Measurements from ENCODE around the gene SLC37A4. TPM values are rescaled to one million over a fixed set of nuclear protein-coding genes. Genes with fewer than 3 reads are reported as not detected.

SLC37A4 gene
- total and polyA plus RNA-seq, 7 donors, result 10.6 to 34.3 (median 23.9) TPM

GRCh38 chr11:119051440-119052162, 20.9 kb upstream of the SLC37A4 start:
- Histone ChIP-seq H3K4me1 (peaks cover 10% of the 10 kb centered on the region), H3K4me3 (no peak overlapping the region), H3K27ac (no peak overlapping the region), H3K36me3 (ENCODE audit: insufficient read depth in 1 of 2, low read depth in 1 of 2) (peaks cover 12 to 88% of the 10 kb centered on the region in 2 donors), H3K9me3 (no peaks in the 10 kb centered on the region), H3K27me3 (ENCODE audit: insufficient read depth in 3 of 3, low read length in 2 of 3) (no peaks in the 10 kb centered on the region)
- DNase-seq, result no peak
- no peak for ATAC-seq
- 82 to 84% (median 83%) methylated on average over 17 of the region's 17 CpGs for WGBS, 3 donors
- TF ChIP-seq CTCF (IDR thresholded peaks at IDR 0.05), result no peak
- intact Hi-C loops (cut with DNase I), result no loop called here

GRCh38 chr11:119049081-119049480, 18.4 kb upstream of the SLC37A4 start:
- no peaks in the 10 kb centered on the region for H3K4me1 ChIP-seq
- no peak overlapping the region for H3K27ac ChIP-seq
- H3K27me3 ChIP-seq (ENCODE audit: insufficient read depth in 3 of 3, low read length in 2 of 3), result no peaks in the 10 kb centered on the region
- peaks cover 9 to 99% of the 10 kb centered on the region in 2 donors for H3K36me3 ChIP-seq (ENCODE audit: insufficient read depth in 1 of 2, low read depth in 1 of 2)
- no peak for ATAC-seq
- H3K4me3 ChIP-seq, result no peak overlapping the region
- no peaks in the 10 kb centered on the region for H3K9me3 ChIP-seq
- intact Hi-C loops (cut with DNase I), result no loop called here
- 91 to 95% (median 92%) methylated on average over 7 of the region's 7 CpGs for WGBS, 3 donors
- DNase-seq, result no peak
- TF ChIP-seq CTCF (IDR thresholded peaks at IDR 0.05), result no peak

GRCh38 chr11:119048644-119049043, 18.0 kb upstream of the SLC37A4 start:
- Histone ChIP-seq H3K4me3 (no peak overlapping the region), H3K9me3 (no peaks in the 10 kb centered on the region), H3K27me3 (ENCODE audit: insufficient read depth in 3 of 3, low read length in 2 of 3) (no peaks in the 10 kb centered on the region), H3K36me3 (ENCODE audit: insufficient read depth in 1 of 2, low read depth in 1 of 2) (peaks cover 6 to 95% of the 10 kb centered on the region in 2 donors), H3K27ac (no peak overlapping the region), H3K4me1 (no peaks in the 10 kb centered on the region)
- intact Hi-C loops (cut with DNase I), result no loop called here
- no peak for DNase-seq
- 94 to 95% (median 95%) methylated on average over 9 of the region's 9 CpGs for whole genome bisulfite sequencing, 3 donors
- no peak for ATAC-seq
- TF ChIP-seq CTCF (IDR thresholded peaks at IDR 0.05), result no peak

- intact Hi-C loops (cut with DNase I), result no loop called here
- no peaks in the 10 kb centered on the region for H3K9me3 ChIP-seq
- H3K36me3 ChIP-seq (ENCODE audit: insufficient read depth in 1 of 2, low read depth in 1 of 2), result peaks cover 6 to 80% of the 10 kb centered on the region in 2 donors
- ATAC-seq (no peak), DNase-seq (no peak)
- H3K27ac ChIP-seq, result no peak overlapping the region
- no peaks in the 10 kb centered on the region for H3K4me1 ChIP-seq
- 95 to 98% (median 96%) methylated on average over 6 of the region's 6 CpGs for WGBS, 3 donors
- no peak for TF ChIP-seq CTCF (IDR thresholded peaks at IDR 0.05)
- H3K4me3 ChIP-seq, result no peak overlapping the region
- H3K27me3 ChIP-seq (ENCODE audit: insufficient read depth in 3 of 3, low read length in 2 of 3), result no peaks in the 10 kb centered on the region
Observed at GRCh38 chr11:119047205-119047604, 16.5 kb upstream of the SLC37A4 start.

- H3K4me1 ChIP-seq, result no peaks in the 10 kb centered on the region
- intact Hi-C loops (cut with DNase I), result no loop called here
- H3K27me3 ChIP-seq (ENCODE audit: insufficient read depth in 3 of 3, low read length in 2 of 3), result no peaks in the 10 kb centered on the region
- ATAC-seq, result no peak
- H3K27ac ChIP-seq, result no peak overlapping the region
- no peak for TF ChIP-seq CTCF (IDR thresholded peaks at IDR 0.05)
- no peak for DNase-seq
- H3K4me3 ChIP-seq, result no peak overlapping the region
- peaks cover 6 to 73% of the 10 kb centered on the region in 2 donors for H3K36me3 ChIP-seq (ENCODE audit: insufficient read depth in 1 of 2, low read depth in 1 of 2)
- WGBS, 3 donors, result 91 to 97% (median 92%) methylated on average over 6 of the region's 6 CpGs
- no peaks in the 10 kb centered on the region for H3K9me3 ChIP-seq
Observed at GRCh38 chr11:119046489-119046888, 15.8 kb upstream of the SLC37A4 start.
